ENCODE data around the gene CNOT8.

- TF ChIP-seq CTCF (IDR thresholded peaks at IDR 0.05; ENCODE audit: low read depth, low read length), result no peak
- TF ChIP-seq EZH2phosphoT487 (IDR thresholded peaks at IDR 0.05; ENCODE audit: low read depth), result no peak
Observed at GRCh38 chr5:154818471-154819116, 39.8 kb upstream of the CNOT8 start.

Data from OCI-LY3 (cell line).